Measurements from ENCODE around the gene FGF14.

GRCh38 chr13:102280366-102280765, 121.5 kb downstream of the FGF14 start:
- TF ChIP-seq CTCF (IDR thresholded peaks at IDR 0.05) = no peak
- TF ChIP-seq EZH2 (IDR thresholded peaks at IDR 0.05; ENCODE audit: borderline replicate concordance, insufficient read depth, low read depth, low read length, poor library complexity, severe bottlenecking) = no peak

Measured in B cell (primary cell).